ENCODE measurements around the gene MAML1. TPM values are rescaled to one million over a fixed set of nuclear protein-coding genes. Genes with fewer than 3 reads are reported as not detected.
"Not testable (repeated sequence)": the region's sequence is repeated elsewhere in the genome, so short reads cannot be mapped to it uniquely, and the experiment has no call there.

The MAML1 gene
- polyA plus RNA-seq, 1 donor = 24.8 TPM

GRCh38 chr5:179769271-179769670, 36.6 kb downstream of the MAML1 start:
- no peak for DNase-seq (ENCODE audit: low read depth)

- DNase-seq (ENCODE audit: low read depth) = no peak
Measured at GRCh38 chr5:179769796-179770195, 37.2 kb downstream of the MAML1 start.

DNA sequence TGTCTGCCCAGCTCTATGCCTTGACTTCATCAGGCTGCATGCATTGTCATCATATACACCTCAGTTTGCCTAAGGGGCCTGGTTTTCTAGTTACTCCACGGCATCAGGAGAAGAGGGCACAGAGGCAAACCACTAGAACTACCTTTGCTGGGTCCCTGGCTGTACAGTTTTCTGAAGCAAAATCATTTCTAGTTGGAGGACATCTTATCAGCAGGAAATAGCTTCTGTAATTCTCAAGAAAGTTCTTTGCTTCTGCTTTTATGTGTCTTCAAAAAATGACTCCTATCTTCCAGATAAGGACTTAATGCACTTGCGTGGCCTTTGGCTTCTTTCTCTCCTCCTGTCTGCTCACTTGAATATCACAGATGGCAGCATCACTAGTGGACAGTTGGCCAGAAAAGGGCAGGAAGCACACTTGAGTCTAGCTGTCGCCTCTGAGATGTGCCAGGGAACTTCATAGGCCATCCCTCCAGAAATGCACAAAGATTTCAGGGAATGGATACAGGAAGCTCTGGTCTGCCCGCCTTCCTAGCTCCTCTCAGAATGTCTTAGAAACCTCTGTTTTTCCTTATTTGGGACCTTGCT, 38.8 kb downstream of the MAML1 start:
- no peak for DNase-seq (ENCODE audit: low read depth)

DNA sequence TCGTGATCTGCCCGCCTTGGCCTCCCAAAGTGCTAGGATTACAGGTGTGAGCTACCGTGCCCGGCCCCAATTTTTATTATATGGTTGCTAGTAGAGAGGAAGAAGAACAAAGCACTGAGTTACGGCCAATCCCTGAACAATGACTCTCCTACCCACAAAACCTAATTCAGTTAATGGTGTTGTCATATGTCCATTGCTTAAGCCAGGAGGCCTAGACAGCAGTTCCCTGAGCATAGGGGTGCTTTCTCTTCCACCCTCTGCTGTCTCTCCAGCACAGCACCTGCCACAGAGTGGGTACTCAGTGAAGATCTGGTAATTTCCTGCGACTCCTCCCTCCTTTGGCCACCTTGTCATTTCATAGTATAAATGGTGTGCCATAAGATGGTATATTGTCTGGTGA, 39.7 kb downstream of the MAML1 start:
- DNase-seq (ENCODE audit: low read depth) = no peak

DNA sequence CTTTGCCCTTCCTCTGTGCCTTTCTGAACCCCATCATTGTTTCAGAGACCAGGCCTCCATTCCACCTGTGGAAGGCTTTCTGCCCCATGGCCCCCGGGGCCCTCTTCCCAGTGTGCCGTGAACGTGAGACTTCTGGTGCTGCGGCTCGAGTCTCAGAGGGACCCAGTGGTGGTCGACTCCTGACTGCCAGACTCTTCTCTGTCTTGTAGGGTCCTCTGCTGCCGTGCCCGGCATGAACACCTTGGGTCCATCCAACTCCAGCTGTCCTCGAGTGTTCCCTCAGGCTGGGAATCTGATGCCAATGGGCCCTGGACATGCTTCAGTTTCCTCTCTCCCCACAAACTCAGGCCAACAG, 41.0 kb downstream of the MAML1 start:
- no peak for DNase-seq (ENCODE audit: low read depth)

GRCh38 chr5:179774442-179774841, 41.8 kb downstream of the MAML1 start:
- no peak for DNase-seq (ENCODE audit: low read depth)

- DNase-seq (ENCODE audit: low read depth) = no peak
Measured at GRCh38 chr5:179776411-179776938, 43.9 kb downstream of the MAML1 start.

DNA sequence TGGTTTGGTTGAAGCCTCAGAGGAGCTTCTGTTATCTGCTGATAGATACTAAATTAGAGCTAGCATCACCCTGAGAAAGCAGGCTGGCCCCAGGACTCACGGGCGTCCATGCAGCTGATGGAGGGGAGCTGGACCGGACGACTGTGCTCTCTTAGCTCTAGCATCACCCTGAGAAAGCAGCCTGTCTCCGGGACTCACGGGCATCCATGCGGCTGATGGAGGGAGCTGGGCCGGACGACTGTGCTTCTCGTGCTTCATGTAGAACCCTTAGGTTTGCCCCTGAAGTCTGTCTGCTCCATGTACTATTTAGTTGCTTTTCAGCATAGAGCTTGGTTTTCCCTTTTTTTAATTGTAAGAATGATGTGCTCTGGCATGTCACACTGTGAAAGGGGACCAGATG, 44.8 kb downstream of the MAML1 start:
- DNase-seq (ENCODE audit: low read depth) = no peak

DNA sequence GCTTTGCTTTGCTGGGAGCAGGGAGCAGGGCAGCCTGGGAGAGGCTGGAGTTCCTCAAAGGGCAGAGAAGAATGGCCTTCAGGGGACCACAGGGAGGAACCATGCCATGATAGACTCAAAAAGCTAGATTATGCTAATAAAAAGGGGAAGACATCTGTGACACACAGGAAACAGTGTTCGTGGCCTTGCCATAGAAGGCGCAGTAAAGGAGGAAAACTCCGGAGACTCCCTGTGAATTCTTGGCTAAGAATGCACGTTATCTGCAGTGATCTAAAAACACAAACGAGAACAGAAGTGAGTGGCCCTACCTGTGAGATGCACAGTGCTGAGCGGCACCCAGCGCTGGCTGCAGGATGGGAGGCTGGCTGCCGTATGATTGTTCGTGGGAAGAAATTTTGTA, 45.3 kb downstream of the MAML1 start:
- no peak for DNase-seq (ENCODE audit: low read depth)

- DNase-seq (ENCODE audit: low read depth) = no peak
Measured at GRCh38 chr5:179778591-179778990, 46.0 kb downstream of the MAML1 start.

DNA sequence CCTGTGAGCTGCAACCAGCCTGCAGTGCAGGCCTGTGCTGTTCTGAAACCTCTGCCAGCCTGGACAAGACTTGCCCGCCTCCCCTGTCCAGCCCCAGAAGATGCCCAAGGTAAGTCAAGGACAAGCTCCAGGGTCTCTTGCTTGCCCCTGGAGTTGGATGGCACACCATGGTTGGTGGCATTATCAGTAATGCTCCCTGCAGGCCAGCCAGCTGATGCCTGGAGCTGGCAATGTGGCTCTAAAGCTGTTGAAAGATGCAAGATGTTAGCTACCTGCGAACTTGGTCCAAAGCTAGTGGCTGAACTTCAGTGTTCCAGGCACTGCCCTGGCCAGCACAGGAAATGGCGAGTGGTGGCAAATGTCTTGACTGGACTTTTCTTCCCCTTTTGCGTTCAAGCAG, 47.2 kb downstream of the MAML1 start:
- DNase-seq (ENCODE audit: low read depth) = no peak

DNA sequence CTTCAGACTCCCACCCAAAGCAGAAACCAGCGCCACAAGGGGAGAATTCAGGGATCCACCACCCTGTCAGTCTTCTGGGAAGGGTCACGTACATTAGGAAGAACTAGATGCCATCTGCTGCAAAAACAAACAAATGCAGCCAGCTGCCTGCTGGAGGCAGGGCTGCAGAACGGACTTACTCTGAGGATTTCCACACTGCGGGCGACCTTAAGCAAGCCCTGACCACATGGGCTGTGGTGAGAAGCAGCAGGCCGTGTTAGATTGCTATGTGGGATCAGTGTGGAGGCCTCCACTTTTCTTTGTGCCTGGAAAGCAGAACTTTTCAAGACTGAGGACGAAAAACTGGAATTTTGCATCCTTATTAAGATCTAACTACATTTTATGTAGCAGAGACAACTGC, 47.7 kb downstream of the MAML1 start:
- no peak for DNase-seq (ENCODE audit: low read depth)

DNA sequence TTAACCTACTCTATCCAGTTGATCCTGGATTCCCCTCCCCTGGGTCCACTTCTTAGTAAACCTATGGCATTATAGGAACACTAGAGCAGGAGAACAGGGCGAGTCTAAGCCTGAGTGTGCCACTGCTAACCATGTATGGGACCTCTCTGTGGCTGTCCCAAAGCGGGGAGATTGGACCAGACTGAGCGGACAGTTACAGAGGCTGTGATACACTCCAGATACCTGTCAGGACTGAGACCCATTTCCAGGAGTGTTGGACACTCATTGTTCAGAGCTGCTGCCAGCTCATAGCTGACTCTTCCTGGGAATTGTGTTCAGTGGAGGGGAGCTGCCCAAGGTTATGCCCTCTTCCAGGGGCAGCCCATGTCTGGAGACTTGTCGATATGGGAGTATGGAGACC, 49.2 kb downstream of the MAML1 start:
- no peak for DNase-seq (ENCODE audit: low read depth)

DNA sequence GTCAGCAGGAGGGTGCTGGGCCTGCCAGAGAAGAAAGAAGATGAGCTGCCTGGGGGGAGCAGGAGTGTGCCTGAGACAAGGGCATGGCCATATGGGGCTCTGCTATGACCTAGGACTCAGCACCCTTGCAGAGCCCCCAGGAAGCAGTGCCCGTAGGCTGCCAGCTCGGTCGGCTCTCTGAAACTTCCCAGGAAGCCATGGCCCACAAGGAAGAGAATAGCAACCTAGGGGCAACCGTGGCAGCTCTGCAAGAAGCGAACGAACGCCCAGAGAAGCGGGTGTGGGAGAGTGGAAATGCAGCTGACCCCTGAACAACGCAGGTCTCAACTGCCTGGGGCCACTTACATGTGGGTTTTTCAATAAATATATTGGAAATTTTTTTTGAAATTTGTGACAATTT, 50.5 kb downstream of the MAML1 start:
- DNase-seq (ENCODE audit: low read depth) = no peak

- no peak for DNase-seq (ENCODE audit: low read depth)
Measured at GRCh38 chr5:179786861-179787260, 54.2 kb downstream of the MAML1 start.

DNA sequence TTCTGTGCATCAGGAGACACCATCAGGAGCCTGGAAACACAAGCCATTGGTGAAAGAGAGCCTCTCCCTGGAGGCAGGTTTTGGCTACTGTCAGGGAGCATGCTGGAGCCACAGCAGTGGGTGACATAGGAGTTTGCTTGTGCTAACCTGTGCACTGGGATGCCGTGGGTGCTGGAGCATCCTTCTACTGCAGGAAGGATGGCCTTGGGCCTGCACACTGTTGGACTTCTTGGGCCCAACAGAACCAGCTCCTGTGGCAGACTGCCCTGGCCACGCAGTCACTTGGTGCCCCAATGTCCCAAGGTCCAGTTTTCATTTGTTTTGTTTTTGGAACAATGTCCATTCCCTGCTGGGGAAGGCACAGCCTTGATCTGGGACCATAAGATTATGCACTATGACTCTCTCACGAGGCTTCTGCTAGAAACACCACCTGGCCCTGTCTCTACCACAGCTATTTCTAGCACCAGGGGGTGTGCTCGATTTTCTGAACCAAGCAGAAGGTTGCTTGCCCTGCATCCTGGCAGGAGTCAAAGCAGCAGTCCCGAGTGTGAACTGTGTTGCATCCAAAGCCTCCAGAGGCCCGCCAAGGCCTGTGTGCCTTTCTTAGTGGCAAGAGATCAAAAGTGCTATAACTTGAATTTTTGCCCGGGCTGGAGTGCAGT, 55.7 kb downstream of the MAML1 start:
- no peak for DNase-seq (ENCODE audit: low read depth)

GRCh38 chr5:179789278-179789677, 56.7 kb downstream of the MAML1 start:
- not testable (repeated sequence) for DNase-seq (ENCODE audit: low read depth)

GRCh38 chr5:179791881-179792611, 59.4 kb downstream of the MAML1 start:
- DNase-seq (ENCODE audit: low read depth) = no peak

GRCh38 chr5:179792612-179793467, 60.2 kb downstream of the MAML1 start:
- no peak for DNase-seq (ENCODE audit: low read depth)

DNA sequence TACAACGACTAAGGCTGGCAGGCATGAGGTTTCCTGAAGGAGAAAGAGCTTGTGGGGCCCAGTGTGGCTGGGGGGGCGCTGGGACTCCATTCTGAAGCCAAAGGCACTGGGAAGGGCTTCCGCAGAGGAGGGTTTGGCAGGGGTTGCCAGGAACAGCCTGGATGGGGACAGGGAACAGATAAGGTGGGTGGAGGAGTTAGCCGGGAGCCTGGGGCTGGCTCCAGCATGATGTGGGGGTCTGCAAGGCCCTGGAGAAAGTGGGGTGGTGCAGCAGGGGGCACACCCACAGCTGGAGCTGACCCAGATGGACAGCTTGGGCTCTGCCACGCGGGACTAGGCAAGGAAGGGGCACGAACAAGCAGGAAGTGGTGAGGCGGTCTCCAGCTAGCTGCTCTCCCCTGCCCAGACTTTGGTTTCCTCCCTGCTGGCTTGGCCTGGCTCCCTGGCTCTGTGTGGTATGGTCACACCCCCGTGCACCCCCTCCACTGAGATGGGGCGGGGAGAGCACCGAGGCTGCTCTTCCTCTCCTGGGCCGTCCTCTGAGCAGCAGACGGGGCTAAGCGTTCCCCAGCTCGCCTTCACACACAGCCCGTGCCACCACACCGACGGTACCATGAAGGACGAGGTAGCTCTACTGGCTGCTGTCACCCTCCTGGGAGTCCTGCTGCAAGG, 61.0 kb downstream of the MAML1 start, which contains the start of gene LTC4S:
Gene LTC4S (plus strand): TSS at position 519 of the 672 bp plus-strand sequence. CDS start 95 bp downstream, at position 614.
- DNase-seq (ENCODE audit: low read depth) = no peak

GRCh38 chr5:179794171-179794570, 61.5 kb downstream of the MAML1 start:
- no peak for DNase-seq (ENCODE audit: low read depth)

Data from forelimb muscle (tissue), 1 donor.